SU-DHL-6 (cell line): ENCODE results near the gene TPST2.

ENCODE experiments used
- H2AFZ ChIP-seq: fragments of 200-600 bp; sonication (generic); 2 replicates; pipeline ENCODE4 v1.6.1; 2014; ENCODE audit warnings: low read depth, mild to moderate bottlenecking, moderate library complexity, mixed read lengths, antibody characterized with exemption, low read length; ENCODE audit not compliant: severe bottlenecking
- H3F3A ChIP-seq: fragments of 200-600 bp; shearing (Covaris generic); 2 replicates; pipeline ENCODE4 v1.6.0; 2016; ENCODE audit warnings: antibody characterized with exemption, mild to moderate bottlenecking; ENCODE audit not compliant: insufficient read depth
- H3K27ac ChIP-seq: fragments of 200-600 bp; sonication (generic); 2 replicates; pipeline ENCODE4 v1.5.1; 2016; ENCODE audit warnings: low read depth, mild to moderate bottlenecking, low read length, moderate library complexity, mixed read lengths
- H3K27me3 ChIP-seq: fragments of 200-600 bp; sonication (generic), shearing (Covaris generic); 2 replicates; pipeline ENCODE4 v1.6.0; 2014; ENCODE audit warnings: mild to moderate bottlenecking, low read length
- H3K36me3 ChIP-seq: fragments of 200-600 bp; sonication (generic); 2 replicates; pipeline ENCODE4 v1.6.1; 2014; ENCODE audit warnings: mild to moderate bottlenecking, low read length, mixed read lengths
- H3K4me2 ChIP-seq: fragments of 300-600, 200-600 bp; shearing (Covaris generic), sonication (generic); 2 replicates; pipeline ENCODE4 v1.6.0; 2014; ENCODE audit warnings: low read length, low read depth, mild to moderate bottlenecking; ENCODE audit not compliant: poor library complexity, severe bottlenecking
- H3K4me3 ChIP-seq: fragments of 200-600 bp; sonication (generic); 2 replicates; pipeline ENCODE4 v1.5.1; 2014; ENCODE audit warnings: antibody characterized with exemption, low read length, mild to moderate bottlenecking, mixed read lengths; ENCODE audit not compliant: insufficient read depth, poor library complexity, severe bottlenecking
- H3K79me2 ChIP-seq: fragments of 200-600 bp; sonication (generic); 2 replicates; pipeline ENCODE4 v1.6.1; 2014; ENCODE audit warnings: mild to moderate bottlenecking, low read length, moderate library complexity; ENCODE audit not compliant: insufficient read depth
- H3K9ac ChIP-seq: fragments of 200-600 bp; sonication (generic); 2 replicates; pipeline ENCODE4 v1.7.0; 2014; ENCODE audit warnings: mild to moderate bottlenecking, low read length
- H3K9me2 ChIP-seq: fragments of 200-600 bp; sonication (generic); replicated peaks from 2 replicates; pipeline ENCODE4 v1.6.1; 2014; ENCODE audit warnings: low read length; ENCODE audit not compliant: insufficient read depth
- H3K9me3 ChIP-seq: fragments of 200-600 bp; sonication (generic); 2 replicates; pipeline ENCODE4 v1.6.1; 2014; ENCODE audit warnings: low read length, mixed read lengths; ENCODE audit not compliant: insufficient read depth
- H4K20me1 ChIP-seq: fragments of 200-600 bp; sonication (generic); 2 replicates; pipeline ENCODE4 v1.6.1; 2014; ENCODE audit warnings: low read depth, mild to moderate bottlenecking, antibody characterized with exemption, low read length, moderate library complexity, mixed read lengths
- EZH2phosphoT487 ChIP-seq: fragments of 200-600 bp; sonication (generic), shearing (Covaris generic); conservative IDR thresholded peaks from 2 replicates; pipeline ENCODE4 v1.6.1; 2018; ENCODE audit warnings: mild to moderate bottlenecking, antibody characterized with exemption, low read length, moderate library complexity, mixed read lengths
- TF ChIP-seq, protein P1 (sequence below): fragments of 200-600 bp; sonication (generic); IDR thresholded peaks from one replicate; pipeline ENCODE4 v1.5.1; 2017; ENCODE audit warnings: antibody characterized with exemption, mild to moderate bottlenecking, low read length, moderate library complexity; ENCODE audit not compliant: insufficient read depth, poor library complexity, severe bottlenecking

The TPST2 gene

GRCh38 chr22:26597026-26597425 lies 7.1 kb upstream of the TPST2 start:
- H3K9me3 ChIP-seq = no peaks in the 10 kb centered on the region
- H3K4me2 ChIP-seq = no peak overlapping the region
- H3K9ac ChIP-seq = no peak overlapping the region
- no peaks in the 10 kb centered on the region for H4K20me1 ChIP-seq
- H3K9me2 ChIP-seq = no peaks in the 10 kb centered on the region
- H3F3A ChIP-seq = no peaks in the 10 kb centered on the region
- no peak overlapping the region for H3K27ac ChIP-seq
- no peaks in the 10 kb centered on the region for H3K36me3 ChIP-seq
- H3K79me2 ChIP-seq = no peaks in the 10 kb centered on the region
- H3K4me3 ChIP-seq = no peak overlapping the region
- TF ChIP-seq EZH2phosphoT487 = no peak
- no peaks in the 10 kb centered on the region for H3K27me3 ChIP-seq
- H2AFZ ChIP-seq = no peak overlapping the region

DNA sequence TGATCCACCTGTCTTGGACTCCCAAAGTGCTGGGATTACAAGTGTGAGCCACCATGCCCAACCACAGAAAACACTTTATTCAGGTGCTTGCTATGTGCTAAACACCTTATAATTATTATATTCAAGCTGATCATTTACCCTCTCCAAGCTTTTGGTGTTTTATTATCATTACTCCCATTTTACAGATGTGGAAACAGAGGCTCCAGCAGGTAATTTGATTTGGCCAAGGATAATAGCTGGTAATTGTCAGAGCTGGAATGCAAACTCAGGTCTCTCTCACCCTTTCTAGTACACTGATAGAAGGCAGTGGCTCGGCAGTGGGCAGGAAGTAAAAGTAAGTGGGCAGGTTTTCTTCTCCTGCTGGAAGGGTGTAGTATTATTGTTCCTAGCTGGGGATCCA lies 3.8 kb upstream of the TPST2 start:
- Histone ChIP-seq H3K4me2 (no peak overlapping the region), H3K79me2 (no peaks in the 10 kb centered on the region), H3K36me3 (no peaks in the 10 kb centered on the region), H3K9me2 (no peaks in the 10 kb centered on the region), H3K9ac (no peak overlapping the region), H3K4me3 (no peak overlapping the region), H3K9me3 (no peaks in the 10 kb centered on the region), H3F3A (no peaks in the 10 kb centered on the region), H4K20me1 (no peaks in the 10 kb centered on the region), H3K27ac (no peak overlapping the region), H3K27me3 (no peaks in the 10 kb centered on the region), H2AFZ (no peak overlapping the region)
- TF ChIP-seq EZH2phosphoT487 = no peak
- TF ChIP-seq, protein P1, sequence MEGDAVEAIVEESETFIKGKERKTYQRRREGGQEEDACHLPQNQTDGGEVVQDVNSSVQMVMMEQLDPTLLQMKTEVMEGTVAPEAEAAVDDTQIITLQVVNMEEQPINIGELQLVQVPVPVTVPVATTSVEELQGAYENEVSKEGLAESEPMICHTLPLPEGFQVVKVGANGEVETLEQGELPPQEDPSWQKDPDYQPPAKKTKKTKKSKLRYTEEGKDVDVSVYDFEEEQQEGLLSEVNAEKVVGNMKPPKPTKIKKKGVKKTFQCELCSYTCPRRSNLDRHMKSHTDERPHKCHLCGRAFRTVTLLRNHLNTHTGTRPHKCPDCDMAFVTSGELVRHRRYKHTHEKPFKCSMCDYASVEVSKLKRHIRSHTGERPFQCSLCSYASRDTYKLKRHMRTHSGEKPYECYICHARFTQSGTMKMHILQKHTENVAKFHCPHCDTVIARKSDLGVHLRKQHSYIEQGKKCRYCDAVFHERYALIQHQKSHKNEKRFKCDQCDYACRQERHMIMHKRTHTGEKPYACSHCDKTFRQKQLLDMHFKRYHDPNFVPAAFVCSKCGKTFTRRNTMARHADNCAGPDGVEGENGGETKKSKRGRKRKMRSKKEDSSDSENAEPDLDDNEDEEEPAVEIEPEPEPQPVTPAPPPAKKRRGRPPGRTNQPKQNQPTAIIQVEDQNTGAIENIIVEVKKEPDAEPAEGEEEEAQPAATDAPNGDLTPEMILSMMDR = no peak

- no peaks in the 10 kb centered on the region for H3F3A ChIP-seq
- peaks cover 5% of the 10 kb centered on the region; the same call in 1 of the 2 replicates for H3K36me3 ChIP-seq
- no peak overlapping the region for H2AFZ ChIP-seq
- H3K27me3 ChIP-seq = no peaks in the 10 kb centered on the region
- H4K20me1 ChIP-seq = 0 out of 2 replicates have a peak, but pooled peaks cover 2% of the 10 kb centered on the region
- H3K79me2 ChIP-seq = peaks cover 6% of the 10 kb centered on the region; the same call in 1 of the 2 replicates
- H3K27ac ChIP-seq = no peak overlapping the region
- no peaks in the 10 kb centered on the region for H3K9me2 ChIP-seq
- no peaks in the 10 kb centered on the region for H3K9me3 ChIP-seq
- TF ChIP-seq, protein P1 = no peak
- TF ChIP-seq EZH2phosphoT487 = no peak
- H3K9ac ChIP-seq = no peak overlapping the region
- H3K4me3 ChIP-seq = no peak overlapping the region
- no peak overlapping the region for H3K4me2 ChIP-seq
These were observed 2.5 kb upstream of the TPST2 start for GRCh38 chr22:26592421-26592891.

DNA sequence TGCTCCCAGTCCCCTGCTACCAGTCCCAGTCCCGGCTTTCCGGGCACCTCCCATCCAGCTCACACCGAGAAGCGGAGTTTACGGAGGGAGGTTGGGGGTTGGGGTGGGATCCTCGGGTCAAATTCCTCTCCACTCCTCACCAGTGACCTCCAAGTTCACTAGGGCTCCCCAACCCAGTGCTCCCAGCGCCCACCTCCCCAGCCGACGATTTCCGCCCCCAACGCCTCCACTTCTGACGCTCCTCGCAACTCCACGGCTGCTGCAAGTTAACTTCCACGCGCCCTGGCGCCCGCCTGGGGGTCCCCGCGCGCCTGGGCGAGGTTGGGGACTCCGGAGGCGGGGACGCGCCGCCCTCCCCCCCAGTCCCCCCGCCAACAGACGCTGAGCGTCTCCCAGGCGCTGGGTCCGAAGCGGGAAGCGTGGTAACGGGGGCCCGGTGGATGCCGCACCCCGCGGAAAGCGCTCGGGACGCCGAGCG lies 526 bp downstream of the TPST2 start:
- Histone ChIP-seq H3K27me3 (no peaks in the 10 kb centered on the region), H3K27ac (no peak overlapping the region)

More for the DNA sequence above, 526 bp downstream of the TPST2 start:
- H4K20me1 ChIP-seq = 0 out of 2 replicates have a peak, but pooled peaks cover 2% of the 10 kb centered on the region
- H3K4me3 ChIP-seq = peak overlapping the region; percentile 81
- peak overlapping the region; percentile 84 for H3K9ac ChIP-seq
- TF ChIP-seq EZH2phosphoT487 = no peak
- TF ChIP-seq, protein P1 = no peak
- peak overlapping the region; percentile 85 for H3K4me2 ChIP-seq
- peak overlapping the region; percentile 27 for H2AFZ ChIP-seq
- peaks cover 11% of the 10 kb centered on the region for H3K79me2 ChIP-seq
- H3K9me3 ChIP-seq = no peaks in the 10 kb centered on the region
- no peaks in the 10 kb centered on the region for H3K9me2 ChIP-seq
- peaks cover 5% of the 10 kb centered on the region; the same call in 1 of the 2 replicates for H3K36me3 ChIP-seq
- no peaks in the 10 kb centered on the region for H3F3A ChIP-seq
